ENCODE data around the gene ALPI. TPM values are rescaled to one million over a fixed set of nuclear protein-coding genes. Genes with fewer than 3 reads are reported as not detected.
"Not testable (repeated sequence)": the region's sequence is repeated elsewhere in the genome, so short reads cannot be mapped to it uniquely, and the experiment has no call there.

ALPI gene
- total and polyA plus RNA-seq, 5 experiments from 2014 or later = not detected

DNA sequence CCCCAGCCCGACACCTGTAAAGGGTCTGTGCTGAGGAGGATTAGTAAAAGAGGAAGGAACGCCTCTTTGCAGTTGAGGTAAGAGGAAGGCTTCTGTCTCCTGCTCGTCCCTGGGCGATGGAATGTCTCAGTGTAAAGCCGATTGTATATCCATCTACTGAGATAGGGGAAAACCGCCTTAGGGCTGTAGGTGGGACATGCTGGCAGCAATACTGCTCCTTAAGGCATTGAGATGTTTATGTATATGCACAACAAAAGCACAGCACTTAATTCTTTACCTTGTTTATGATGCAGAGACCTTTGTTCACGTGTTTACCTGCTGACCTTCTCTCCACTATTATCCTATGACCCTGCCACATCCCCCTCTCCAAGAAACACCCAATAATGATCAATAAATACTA lies 32.5 kb upstream of the ALPI start:
- DNase-seq, H3K27ac Mint-ChIP-seq, H3K4me3 Mint-ChIP-seq, POLR2A ChIA-PET, ATAC-seq: not testable (repeated sequence)
- Mint-ChIP-seq H3K36me3 (peaks cover 0 to 16% (median 0%) of the 10 kb centered on the region in 3 donors), H3K27me3 (peaks cover 14 to 29% (median 18%) of the 10 kb centered on the region in 5 donors), H3K9me3 (peaks cover 0 to 15% (median 0%) of the 10 kb centered on the region in 9 donors), H3K4me1 (peaks cover 3 to 16% (median 14%) of the 10 kb centered on the region in 4 donors)

DNA sequence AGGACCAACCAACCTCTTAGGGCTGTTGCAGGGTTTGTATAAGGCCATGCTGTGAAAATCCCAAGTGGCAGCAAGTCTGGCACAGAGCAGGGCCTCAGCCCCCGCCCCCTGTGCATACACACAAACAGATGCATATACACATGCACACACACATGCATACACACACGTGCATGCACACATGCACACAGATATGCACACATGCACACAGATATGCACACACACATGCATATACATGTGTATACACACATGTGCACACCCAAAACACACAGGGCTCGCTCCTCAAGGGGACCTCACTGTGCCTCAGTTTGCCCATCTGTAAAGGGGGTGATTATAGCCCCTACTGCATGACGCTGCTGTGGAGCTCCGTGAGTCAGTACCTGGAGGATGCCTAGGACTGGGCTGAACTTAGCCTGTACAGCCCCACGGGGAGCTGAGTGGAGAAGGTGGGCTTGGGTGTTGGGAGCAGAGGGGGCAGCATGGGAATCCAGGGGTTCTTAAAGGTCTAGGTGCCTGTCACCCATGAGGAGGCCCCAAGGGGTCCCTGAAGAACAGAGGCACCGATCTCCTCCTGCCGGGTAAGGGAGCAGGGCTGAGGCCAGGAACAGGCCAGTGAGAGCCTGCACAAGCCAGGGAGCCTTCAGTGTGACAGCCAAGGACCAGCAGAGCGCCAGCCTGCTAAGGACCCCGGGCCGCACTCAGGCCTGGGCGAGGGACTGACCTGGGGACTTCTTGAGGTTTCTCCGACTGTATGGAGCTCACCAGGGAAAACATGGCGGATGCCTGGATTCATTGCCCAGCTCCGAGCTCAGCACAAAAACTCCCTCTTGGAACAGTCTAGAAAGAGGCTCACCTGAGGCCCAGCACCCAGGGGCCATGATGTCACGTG lies 24.0 kb upstream of the ALPI start:
- Mint-ChIP-seq H3K27me3 (peaks cover 0 to 2% (median 0%) of the 10 kb centered on the region in 5 donors), H3K4me1 (no peaks in the 10 kb centered on the region), H3K36me3 (no peaks in the 10 kb centered on the region), H3K27ac (no peak overlapping the region), H3K4me3 (no peak overlapping the region), H3K9me3 (no peaks in the 10 kb centered on the region)
- no peak for ATAC-seq
- POLR2A ChIA-PET = no interaction called here
- no peak for DNase-seq

DNA sequence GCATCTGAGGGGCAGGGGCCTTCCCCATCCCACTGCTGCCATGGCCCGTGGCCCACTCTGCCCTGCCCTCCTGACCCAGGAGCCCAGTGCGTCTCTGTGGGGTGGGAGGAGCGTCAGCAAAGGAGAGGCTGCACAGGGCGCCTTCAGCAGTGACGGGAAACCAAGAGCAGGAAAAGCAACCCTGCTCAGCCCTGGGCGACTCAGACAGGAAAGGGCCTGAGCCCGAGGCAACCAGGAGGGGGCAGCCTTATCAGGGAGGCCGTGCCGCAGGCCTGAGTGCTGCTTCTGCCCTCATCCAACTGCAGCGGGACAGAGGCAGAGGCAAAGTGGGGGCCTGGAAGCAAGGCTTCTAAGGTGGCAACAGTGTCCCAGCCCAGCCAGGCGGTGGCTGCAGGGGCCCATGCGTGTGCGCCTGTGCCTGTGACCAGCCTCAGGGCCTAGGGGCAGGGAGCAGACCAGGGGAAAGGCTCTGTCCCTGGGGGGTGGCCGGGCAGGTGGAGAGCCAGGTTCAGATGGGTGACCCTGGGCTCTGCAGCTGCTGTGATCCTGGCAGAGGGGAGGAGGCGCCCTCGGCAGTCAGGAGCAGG lies 23.3 kb upstream of the ALPI start:
- POLR2A ChIA-PET = no interaction called here
- Mint-ChIP-seq H3K27me3 (peaks cover 0 to 2% (median 2%) of the 10 kb centered on the region in 5 donors), H3K9me3 (no peaks in the 10 kb centered on the region), H3K4me3 (no peak overlapping the region), H3K27ac (no peak overlapping the region), H3K36me3 (no peaks in the 10 kb centered on the region), H3K4me1 (no peaks in the 10 kb centered on the region)
- no peak for ATAC-seq
- no peak for DNase-seq

DNA sequence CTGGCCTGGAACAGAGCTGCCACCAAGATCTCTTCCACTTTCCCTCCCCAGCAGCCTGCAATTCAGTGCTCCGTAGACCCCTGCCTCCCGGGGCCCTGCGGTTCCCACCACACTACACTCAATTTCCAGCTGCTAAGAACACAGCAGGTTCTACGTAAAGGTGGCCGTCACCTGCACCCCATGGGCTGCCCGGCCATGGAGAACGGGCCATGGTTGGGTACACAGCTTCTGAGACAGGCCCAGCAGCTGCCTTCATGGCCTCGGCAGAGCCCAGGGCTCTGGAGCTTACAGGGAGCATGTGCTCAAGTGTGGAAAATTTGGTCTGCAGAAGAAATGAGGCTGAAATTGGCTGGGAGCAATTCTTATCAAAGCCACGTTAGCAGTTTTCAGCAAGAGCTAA lies 22.3 kb upstream of the ALPI start:
- ATAC-seq, H3K27me3 Mint-ChIP-seq, H3K36me3 Mint-ChIP-seq, POLR2A ChIA-PET, H3K9me3 Mint-ChIP-seq, H3K4me1 Mint-ChIP-seq, DNase-seq: not testable (repeated sequence)
- H3K4me3 Mint-ChIP-seq = peak overlapping the region in 1 of 10 donors; percentile 71
- peak overlapping the region in 1 of 10 donors; percentile 34 for H3K27ac Mint-ChIP-seq

DNA sequence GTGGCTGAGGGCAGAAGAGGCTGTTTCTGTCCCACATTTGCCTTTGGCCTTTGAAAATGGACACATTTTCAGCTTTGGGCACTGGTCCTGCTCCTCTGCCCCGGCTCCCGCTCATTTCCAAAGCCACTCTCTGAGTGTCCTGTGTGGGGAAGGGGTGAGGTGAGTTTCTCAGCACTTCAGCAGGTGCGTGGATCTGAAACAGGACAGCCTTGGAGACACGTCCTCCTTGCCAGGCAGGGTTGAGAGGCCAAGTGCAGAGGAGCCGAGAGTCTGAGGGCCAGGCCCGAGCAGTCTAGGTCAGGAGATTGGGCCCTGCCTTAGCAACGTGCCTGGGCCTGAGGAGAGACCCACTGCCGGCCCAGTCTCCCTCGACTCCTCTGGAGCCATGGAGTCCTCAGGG lies 21.9 kb upstream of the ALPI start:
- H3K9me3 Mint-ChIP-seq = no peaks in the 10 kb centered on the region
- POLR2A ChIA-PET = no interaction called here
- no peak for DNase-seq
- no peak for ATAC-seq
- H3K4me3 Mint-ChIP-seq = no peak overlapping the region
- no peaks in the 10 kb centered on the region for H3K36me3 Mint-ChIP-seq
- peaks cover 0 to 4% (median 0%) of the 10 kb centered on the region in 5 donors for H3K27me3 Mint-ChIP-seq
- H3K4me1 Mint-ChIP-seq = no peaks in the 10 kb centered on the region
- H3K27ac Mint-ChIP-seq = no peak overlapping the region

DNA sequence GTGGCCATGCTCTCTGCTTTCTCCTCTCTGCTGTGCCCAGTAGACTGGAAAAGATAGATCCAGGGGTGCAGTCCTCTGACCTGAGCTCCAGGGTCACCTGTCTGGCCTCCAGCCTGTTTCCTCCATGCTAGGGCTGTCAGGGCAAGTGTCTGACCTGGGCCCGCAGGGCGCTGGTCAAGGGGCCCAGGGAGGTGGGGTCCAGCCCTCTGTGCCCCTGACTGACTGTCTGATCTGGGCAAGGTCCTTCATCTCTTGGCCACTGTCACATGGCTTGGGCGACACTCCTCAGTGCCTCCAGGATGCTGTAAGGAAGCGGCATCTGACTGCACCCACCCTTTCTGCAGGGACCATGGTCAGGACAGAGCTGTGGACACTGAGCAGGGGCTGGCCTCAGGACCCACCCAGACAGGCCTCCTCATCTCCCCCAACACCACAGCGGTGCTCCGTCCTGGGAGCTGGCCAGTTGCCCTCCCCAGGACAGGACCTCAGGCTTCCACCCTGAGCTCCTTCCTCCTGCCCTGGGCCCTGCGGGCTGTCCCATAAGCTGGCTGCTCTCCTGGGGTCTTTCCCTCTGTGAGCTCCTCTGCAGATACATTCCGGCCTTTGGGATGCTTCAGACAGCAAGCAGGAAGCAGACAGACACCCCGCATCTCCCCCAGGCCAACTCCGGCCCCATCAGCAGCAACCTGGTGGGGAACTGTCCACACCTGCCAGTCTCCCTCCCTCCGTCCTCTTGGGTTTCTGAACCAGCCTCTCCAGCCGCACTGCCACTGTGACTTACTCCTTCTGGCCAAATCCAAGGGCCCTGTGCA lies 21.2 kb upstream of the ALPI start:
- H3K27ac Mint-ChIP-seq = no peak overlapping the region
- H3K9me3 Mint-ChIP-seq = no peaks in the 10 kb centered on the region
- H3K27me3 Mint-ChIP-seq = peaks cover 0 to 4% (median 0%) of the 10 kb centered on the region in 5 donors
- H3K4me1 Mint-ChIP-seq = peaks cover 0 to 2% (median under 1%) of the 10 kb centered on the region in 4 donors
- POLR2A ChIA-PET = no interaction called here
- no peaks in the 10 kb centered on the region for H3K36me3 Mint-ChIP-seq
- DNase-seq (no peak), ATAC-seq (no peak)
- no peak overlapping the region for H3K4me3 Mint-ChIP-seq

DNA sequence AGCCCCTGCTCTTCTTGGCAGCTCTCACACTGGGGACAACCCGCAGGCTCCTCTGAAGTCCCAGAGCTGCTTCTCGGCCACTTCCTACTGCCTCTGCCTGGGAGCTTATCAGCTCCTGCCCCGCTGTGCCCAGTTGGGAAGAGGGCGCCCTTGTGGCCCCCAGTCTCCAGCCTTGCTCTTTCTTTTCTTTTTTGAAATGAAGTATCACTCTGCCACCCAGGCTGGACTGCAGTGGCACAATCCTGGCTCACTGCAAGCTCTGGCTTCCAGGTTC lies 20.6 kb upstream of the ALPI start:
- H3K36me3 Mint-ChIP-seq = no peaks in the 10 kb centered on the region
- no peaks in the 10 kb centered on the region for H3K9me3 Mint-ChIP-seq
- ATAC-seq = no peak
- peaks cover 0 to 4% (median 0%) of the 10 kb centered on the region in 5 donors for H3K27me3 Mint-ChIP-seq
- H3K4me1 Mint-ChIP-seq = peaks cover 1 to 8% (median 3%) of the 10 kb centered on the region in 4 donors
- no peak overlapping the region for H3K27ac Mint-ChIP-seq
- DNase-seq = no peak
- POLR2A ChIA-PET = no interaction called here
- no peak overlapping the region for H3K4me3 Mint-ChIP-seq

DNA sequence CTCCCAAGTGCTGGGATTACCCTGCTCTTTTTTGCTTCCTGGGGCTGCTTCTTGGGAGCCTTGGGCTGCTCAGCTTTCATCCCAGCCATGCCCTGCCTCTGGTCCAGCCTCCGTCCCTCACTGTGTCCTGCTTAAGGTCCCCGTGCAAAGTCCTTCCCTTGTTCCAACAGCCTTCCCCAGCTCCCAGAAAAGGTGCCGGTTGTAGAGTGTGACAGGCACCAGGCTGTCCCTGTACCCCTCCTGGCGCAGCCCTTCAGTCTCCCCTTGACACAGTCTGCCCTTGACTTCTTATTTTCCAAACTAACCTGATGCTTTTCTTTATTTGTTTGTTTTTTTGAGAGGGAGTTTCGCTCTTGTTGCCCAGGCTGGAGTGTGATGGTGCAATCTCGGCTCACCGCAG lies 20.1 kb upstream of the ALPI start:
- Mint-ChIP-seq H3K27me3 (peaks cover 0 to 4% (median 0%) of the 10 kb centered on the region in 5 donors), H3K9me3 (no peaks in the 10 kb centered on the region), H3K36me3 (no peaks in the 10 kb centered on the region), H3K4me1 (peaks cover 2 to 11% (median 4%) of the 10 kb centered on the region in 4 donors), H3K27ac (peak overlapping the region in 2 of 10 donors; percentile 24 to 38), H3K4me3 (no peak overlapping the region)
- ATAC-seq (no peak), DNase-seq (no peak)
- POLR2A ChIA-PET = no interaction called here

DNA sequence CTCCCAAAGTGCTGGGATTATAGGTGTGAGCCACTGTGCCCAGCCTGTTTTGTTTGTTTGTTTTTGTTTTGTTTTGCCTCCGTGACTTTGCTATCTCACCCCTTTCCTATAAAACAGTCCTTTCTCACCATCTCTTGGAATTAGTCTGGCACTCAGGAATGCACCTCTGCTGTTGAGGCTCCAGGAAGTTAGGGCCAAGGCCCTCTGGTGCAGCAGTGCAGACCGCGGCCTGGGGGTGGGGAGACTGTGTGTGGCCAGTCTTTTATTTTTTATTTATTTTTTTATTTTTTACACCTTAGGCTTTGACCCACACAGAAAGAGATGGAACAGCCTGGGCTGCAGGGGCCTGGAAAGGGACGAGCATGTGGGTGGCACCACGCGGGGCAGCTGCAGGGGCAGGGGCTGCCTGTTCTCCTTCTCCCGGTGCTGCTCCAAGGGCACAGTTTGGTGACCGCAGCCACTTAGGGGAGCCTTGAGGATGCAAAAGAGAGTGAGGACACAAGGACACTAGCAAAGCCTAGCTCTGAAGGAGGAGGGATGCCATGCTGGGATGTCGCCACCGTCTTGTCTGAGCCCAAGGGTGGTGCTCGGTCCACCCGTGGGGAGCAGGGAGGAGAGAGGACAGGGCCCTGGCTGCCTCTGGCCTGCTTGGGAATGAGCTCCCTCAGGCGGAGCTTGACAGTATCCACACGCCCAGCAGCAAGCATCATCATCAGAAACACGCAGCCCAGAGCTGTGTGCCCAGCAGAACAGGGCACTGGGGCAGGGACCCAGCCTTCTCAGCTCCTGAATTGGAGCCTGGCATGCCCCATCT lies 19.4 kb upstream of the ALPI start:
- peaks cover 3 to 11% (median 4%) of the 10 kb centered on the region in 4 donors for H3K4me1 Mint-ChIP-seq
- POLR2A ChIA-PET = no interaction called here
- peaks cover 0 to 4% (median 0%) of the 10 kb centered on the region in 5 donors for H3K27me3 Mint-ChIP-seq
- ATAC-seq (no peak), DNase-seq (no peak)
- H3K9me3 Mint-ChIP-seq = no peaks in the 10 kb centered on the region
- H3K4me3 Mint-ChIP-seq = no peak overlapping the region
- peak overlapping the region in 1 of 10 donors; percentile 38 for H3K27ac Mint-ChIP-seq
- H3K36me3 Mint-ChIP-seq = no peaks in the 10 kb centered on the region

DNA sequence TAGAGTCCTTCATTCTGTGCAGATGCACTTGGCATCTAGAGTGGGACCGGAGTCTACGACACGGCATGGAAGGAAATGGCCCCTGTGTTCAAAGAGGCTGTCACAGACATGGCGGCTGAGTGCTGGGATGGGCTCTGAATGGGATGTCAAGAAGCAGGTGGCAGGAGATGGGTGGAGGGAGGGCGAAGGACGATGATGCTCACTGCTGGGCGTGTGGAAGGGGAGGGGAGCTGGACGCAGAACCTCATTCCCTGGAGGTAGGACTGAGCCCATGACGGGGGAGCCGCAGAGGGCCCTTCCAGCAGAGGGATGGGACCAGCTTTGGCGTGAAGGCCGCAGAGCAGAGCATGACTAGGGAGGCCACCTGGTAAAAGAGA lies 18.8 kb upstream of the ALPI start:
- no peaks in the 10 kb centered on the region for H3K9me3 Mint-ChIP-seq
- ATAC-seq (no peak), DNase-seq (no peak)
- H3K36me3 Mint-ChIP-seq = no peaks in the 10 kb centered on the region
- POLR2A ChIA-PET = no interaction called here
- peak overlapping the region in 2 of 10 donors; percentile 33 to 50 for H3K27ac Mint-ChIP-seq
- peaks cover 0 to 4% (median 0%) of the 10 kb centered on the region in 5 donors for H3K27me3 Mint-ChIP-seq
- no peak overlapping the region for H3K4me3 Mint-ChIP-seq
- H3K4me1 Mint-ChIP-seq = peaks cover 3 to 11% (median 4%) of the 10 kb centered on the region in 4 donors

DNA sequence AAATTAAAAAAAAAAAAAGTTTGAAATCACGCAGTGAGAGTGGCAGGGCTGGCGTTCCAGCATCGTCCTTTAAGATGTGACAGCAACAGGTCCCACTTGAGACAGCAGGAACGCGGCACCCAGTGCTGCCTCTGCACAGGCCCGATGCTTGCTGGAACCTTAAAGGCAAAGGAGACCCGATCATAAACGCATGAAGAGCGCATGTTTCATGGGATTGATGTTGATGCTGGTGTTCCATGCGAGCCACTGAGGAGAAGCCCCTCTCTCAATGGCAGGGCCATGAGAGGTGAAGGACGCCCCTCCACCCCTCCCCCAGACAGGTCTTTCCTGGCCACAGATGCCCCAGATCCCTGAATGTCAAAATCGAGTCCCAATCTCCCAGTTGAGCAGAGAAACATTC lies 17.9 kb upstream of the ALPI start:
- POLR2A ChIA-PET = no interaction called here
- no peaks in the 10 kb centered on the region for H3K36me3 Mint-ChIP-seq

DNA sequence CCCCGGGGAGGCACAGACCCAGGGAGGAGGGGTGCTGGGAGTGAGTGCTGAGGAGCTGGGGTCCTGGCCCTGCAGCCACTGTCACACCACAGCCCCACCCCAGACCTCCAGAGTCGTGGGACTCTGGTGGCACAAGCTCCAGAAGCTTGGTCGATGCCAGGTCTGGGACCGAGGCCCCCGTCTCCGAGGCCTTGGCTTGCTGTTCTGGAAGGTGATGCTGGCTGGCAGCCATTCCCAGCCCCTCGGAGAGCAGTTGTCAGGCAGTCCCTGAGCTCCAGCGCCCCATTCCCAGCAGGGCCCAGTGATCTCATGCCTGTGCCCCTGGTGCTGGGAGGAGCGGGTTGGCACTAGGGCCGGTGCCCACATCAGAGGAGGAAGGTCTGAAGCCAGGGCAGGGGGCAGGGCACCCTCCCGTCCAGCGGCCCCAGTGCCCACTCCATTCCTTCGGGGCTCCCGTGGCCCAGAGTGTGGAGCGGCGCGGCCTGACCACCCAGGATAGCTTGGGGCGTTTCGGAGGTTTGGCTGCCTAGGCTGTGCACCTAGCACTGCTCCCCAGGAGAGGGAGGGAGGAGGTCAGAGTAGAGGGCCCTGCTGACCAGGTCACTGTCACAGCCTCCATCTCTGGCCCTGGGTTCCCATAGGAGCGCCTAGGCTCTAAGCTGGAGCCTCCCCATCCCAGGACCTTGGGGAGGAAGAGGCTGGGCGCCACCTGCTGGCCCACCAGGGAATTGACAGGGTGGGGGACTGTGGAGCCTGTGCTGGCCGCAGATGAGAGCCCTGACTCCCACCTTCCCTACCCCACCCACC lies 16.8 kb upstream of the ALPI start:
- DNase-seq = peak in 8 of 10 donors; percentile 21 to 53 (median 39)
- Mint-ChIP-seq H3K27ac (no peak overlapping the region), H3K4me1 (peaks cover 3 to 11% (median 4%) of the 10 kb centered on the region in 4 donors), H3K27me3 (peaks cover 0 to 4% (median 0%) of the 10 kb centered on the region in 5 donors), H3K4me3 (no peak overlapping the region), H3K36me3 (no peaks in the 10 kb centered on the region), H3K9me3 (no peaks in the 10 kb centered on the region)
- peak; percentile 38 to 51 for ATAC-seq
- POLR2A ChIA-PET = no interaction called here

More for the DNA sequence above, 17.9 kb upstream of the ALPI start:
- Mint-ChIP-seq H3K4me1 (peaks cover 3 to 11% (median 4%) of the 10 kb centered on the region in 4 donors), H3K4me3 (peak overlapping the region in 1 of 10 donors; percentile 34), H3K27me3 (peaks cover 0 to 4% (median 0%) of the 10 kb centered on the region in 5 donors), H3K9me3 (no peaks in the 10 kb centered on the region), H3K27ac (peak overlapping the region in 1 of 10 donors; percentile 57)
- no peak for ATAC-seq
- DNase-seq = no peak

All from naive thymus-derived CD8-positive, alpha-beta T cell (primary cell).